Neural cell (in vitro differentiated cells): ENCODE data around the gene GDPD4. TPM values are rescaled to one million over a fixed set of nuclear protein-coding genes. Genes with fewer than 3 reads are reported as not detected.

Source experiments
- H2AFZ ChIP-seq: fragments of 200-600, 300-800 bp; sonication (generic), shearing (Covaris generic); 2 replicates; pipeline ENCODE4 v1.6.0; 2014; ENCODE audit warnings: low read depth, mild to moderate bottlenecking, antibody characterized with exemption, low read length, moderate library complexity
- H3F3A ChIP-seq: fragments of 200-600 bp; shearing (Covaris generic); 2 replicates; pipeline ENCODE4 v1.6.1; 2016; ENCODE audit warnings: mild to moderate bottlenecking, moderate library complexity, mixed read lengths, antibody characterized with exemption, low read length; ENCODE audit not compliant: insufficient read depth, poor library complexity, severe bottlenecking
- H3K27ac ChIP-seq: fragments of 200-600, 300-800 bp; sonication (generic), shearing (Covaris generic); 2 replicates; pipeline ENCODE4 v1.5.1; 2014; ENCODE audit warnings: mild to moderate bottlenecking, low read length, moderate library complexity
- H3K27me3 ChIP-seq: fragments of 300-800, 200-600 bp; sonication (generic), shearing (Covaris generic); 2 replicates; pipeline ENCODE4 v1.6.0; 2014; ENCODE audit warnings: mild to moderate bottlenecking, low read depth, low read length, moderate library complexity; ENCODE audit not compliant: insufficient read depth
- H3K36me3 ChIP-seq: fragments of 300-800, 200-600 bp; sonication (generic), shearing (Covaris generic); 2 replicates; pipeline ENCODE4 v1.5.1; 2014; ENCODE audit warnings: mild to moderate bottlenecking, antibody characterized with exemption, low read length, moderate library complexity; ENCODE audit not compliant: insufficient read depth
- H3K4me2 ChIP-seq: fragments of 300-800, 200-600 bp; sonication (generic), shearing (Covaris generic); 2 replicates; pipeline ENCODE4 v1.6.0; 2014; ENCODE audit warnings: mild to moderate bottlenecking, low read length
- H3K4me3 ChIP-seq: fragments of 300-800, 200-600 bp; sonication (generic), shearing (Covaris generic); 2 replicates; pipeline ENCODE4 v1.5.1; 2014; ENCODE audit warnings: mild to moderate bottlenecking, low read length, moderate library complexity
- H3K79me2 ChIP-seq: fragments of 200-600 bp; shearing (Covaris generic); replicated peaks from 2 replicates; pipeline ENCODE4 v1.6.0; 2014; ENCODE audit warnings: mild to moderate bottlenecking, low read length, moderate library complexity; ENCODE audit not compliant: insufficient read depth
- H3K9ac ChIP-seq: fragments of 300-800, 200-600 bp; sonication (generic), shearing (Covaris generic); 2 replicates; pipeline ENCODE4 v1.6.1; 2016; ENCODE audit warnings: mild to moderate bottlenecking, low read length, mixed read lengths
- H3K9me2 ChIP-seq: fragments of 200-600 bp; shearing (Covaris generic); 2 replicates; pipeline ENCODE4 v1.6.1; 2016; ENCODE audit warnings: mild to moderate bottlenecking, low read length, mixed read lengths; ENCODE audit not compliant: insufficient read depth
- H3K9me3 ChIP-seq: fragments of 200-600, 300-800 bp; sonication (generic), shearing (Covaris generic); 2 replicates; pipeline ENCODE4 v1.6.1; 2016; ENCODE audit warnings: mild to moderate bottlenecking, mixed run types, low read length, moderate library complexity, mixed read lengths
- H4K20me1 ChIP-seq: fragments of 200-600 bp; shearing (Covaris generic); 2 replicates; pipeline ENCODE4 v1.6.1; 2016; ENCODE audit warnings: mild to moderate bottlenecking, mixed run types; ENCODE audit not compliant: insufficient read depth
- EP300 ChIP-seq: fragments of 450-650 bp; conservative IDR thresholded peaks from 2 replicates; pipeline ENCODE4 v1.6.1; 2014; ENCODE audit warnings: antibody characterized with exemption, mild to moderate bottlenecking, moderate library complexity; ENCODE audit not compliant: poor library complexity, severe bottlenecking
- EZH2 ChIP-seq: fragments of 200-600, 300-800 bp; shearing (Covaris generic), sonication (generic); IDR thresholded peaks from 2 replicates; pipeline ENCODE4 v1.6.1; 2014; ENCODE audit warnings: antibody characterized with exemption, low read length, borderline replicate concordance, mild to moderate bottlenecking; ENCODE audit not compliant: insufficient read depth, poor library complexity, severe bottlenecking
- MXI1 ChIP-seq: fragments of 450-650 bp; conservative IDR thresholded peaks from 2 replicates; pipeline ENCODE4 v1.6.1; 2014; ENCODE audit warnings: antibody characterized with exemption, mild to moderate bottlenecking; ENCODE audit not compliant: poor library complexity, severe bottlenecking
- POLR2AphosphoS5 ChIP-seq: IDR thresholded peaks from 2 replicates; pipeline ENCODE4 v1.6.1; 2012
- RAD21 ChIP-seq: fragments of 450-650 bp; conservative IDR thresholded peaks from 2 replicates; pipeline ENCODE4 v1.6.1; 2014; ENCODE audit warnings: antibody characterized with exemption, mild to moderate bottlenecking, moderate library complexity
- REST ChIP-seq: IDR thresholded peaks from 2 replicates; pipeline ENCODE4 v1.6.1; 2012; ENCODE audit warnings: borderline replicate concordance
- SMC3 ChIP-seq: fragments of 450-650 bp; conservative IDR thresholded peaks from 2 replicates; pipeline ENCODE4 v1.6.1; 2014; ENCODE audit warnings: antibody characterized with exemption, mild to moderate bottlenecking, moderate library complexity; ENCODE audit not compliant: poor library complexity
- TAF1 ChIP-seq: IDR thresholded peaks from 2 replicates; pipeline ENCODE4 v1.6.1; 2012; ENCODE audit warnings: low read depth
- polyA plus RNA-seq: library from polyadenylated mRNA; depleted of rRNA; stranded (reverse); fragments of >200 nt; gene quantifications from 2 replicates; pipeline ENCODE4 v1.2.3, GENCODE V29; 2014
- TF ChIP-seq, protein P1 (sequence below): fragments of 450-650 bp; IDR thresholded peaks from 2 replicates; pipeline ENCODE4 v1.5.1; 2014; ENCODE audit warnings: antibody characterized with exemption, mild to moderate bottlenecking, moderate library complexity; ENCODE audit not compliant: poor library complexity, severe bottlenecking

Gene GDPD4
- polyA plus RNA-seq, 1 donor from 2014 or later, result not detected

DNA sequence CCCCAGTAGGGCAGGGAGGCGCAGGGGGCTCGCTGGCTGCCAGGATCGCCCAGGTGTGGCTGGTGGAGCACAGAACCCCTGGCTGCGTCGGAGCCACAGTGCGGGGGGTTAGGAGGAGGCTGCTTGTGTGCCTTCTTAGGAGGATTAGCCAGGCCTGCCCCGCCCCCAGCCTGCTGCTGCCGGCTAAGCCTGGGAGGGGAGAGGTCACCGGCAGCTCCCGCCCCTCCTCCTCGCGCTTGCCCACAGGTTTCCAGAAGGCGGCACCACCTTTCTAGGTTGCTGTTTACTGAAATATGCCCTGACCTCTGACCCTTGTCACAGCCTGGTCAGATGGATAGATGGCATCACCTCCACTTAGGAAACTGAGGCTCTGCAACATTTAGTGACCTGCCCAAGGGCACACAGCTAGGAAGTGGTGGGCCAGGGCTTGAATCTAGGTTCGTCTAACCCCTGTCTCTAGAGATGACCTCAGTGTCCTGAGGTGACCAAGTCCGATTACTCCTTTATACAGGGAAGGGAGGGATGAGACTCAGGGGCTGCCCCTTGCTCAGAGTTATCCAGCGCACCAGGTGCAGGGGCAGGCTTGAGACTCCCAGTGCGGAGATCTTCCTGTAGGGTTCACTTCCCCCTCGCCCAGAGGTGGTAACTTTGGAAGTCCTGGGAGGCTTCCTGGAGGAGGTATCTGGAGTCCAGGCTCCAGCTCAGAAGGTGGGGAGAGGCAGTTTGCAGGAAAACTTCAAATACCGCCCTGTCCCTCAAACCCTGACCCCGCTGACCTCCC is 129.4 kb downstream of the GDPD4 start:
- H3K79me2 ChIP-seq, result no peaks in the 10 kb centered on the region
- H3K4me2 ChIP-seq, result no peak overlapping the region
- H3F3A ChIP-seq, result no peaks in the 10 kb centered on the region
- H3K27ac ChIP-seq, result no peak overlapping the region
- no peak overlapping the region for H2AFZ ChIP-seq
- no peaks in the 10 kb centered on the region for H4K20me1 ChIP-seq
- H3K9me2 ChIP-seq, result no peaks in the 10 kb centered on the region
- H3K27me3 ChIP-seq, result no peaks in the 10 kb centered on the region
- H3K4me3 ChIP-seq, result no peak overlapping the region
- TF ChIP-seq MXI1, result no peak
- no peak for TF ChIP-seq RAD21
- TF ChIP-seq TAF1, result no peak
- TF ChIP-seq EZH2, result no peak
- no peak for TF ChIP-seq SMC3
- no peak for TF ChIP-seq POLR2AphosphoS5
- no peak for TF ChIP-seq EP300
- TF ChIP-seq REST, result no peak
- TF ChIP-seq, protein P1, sequence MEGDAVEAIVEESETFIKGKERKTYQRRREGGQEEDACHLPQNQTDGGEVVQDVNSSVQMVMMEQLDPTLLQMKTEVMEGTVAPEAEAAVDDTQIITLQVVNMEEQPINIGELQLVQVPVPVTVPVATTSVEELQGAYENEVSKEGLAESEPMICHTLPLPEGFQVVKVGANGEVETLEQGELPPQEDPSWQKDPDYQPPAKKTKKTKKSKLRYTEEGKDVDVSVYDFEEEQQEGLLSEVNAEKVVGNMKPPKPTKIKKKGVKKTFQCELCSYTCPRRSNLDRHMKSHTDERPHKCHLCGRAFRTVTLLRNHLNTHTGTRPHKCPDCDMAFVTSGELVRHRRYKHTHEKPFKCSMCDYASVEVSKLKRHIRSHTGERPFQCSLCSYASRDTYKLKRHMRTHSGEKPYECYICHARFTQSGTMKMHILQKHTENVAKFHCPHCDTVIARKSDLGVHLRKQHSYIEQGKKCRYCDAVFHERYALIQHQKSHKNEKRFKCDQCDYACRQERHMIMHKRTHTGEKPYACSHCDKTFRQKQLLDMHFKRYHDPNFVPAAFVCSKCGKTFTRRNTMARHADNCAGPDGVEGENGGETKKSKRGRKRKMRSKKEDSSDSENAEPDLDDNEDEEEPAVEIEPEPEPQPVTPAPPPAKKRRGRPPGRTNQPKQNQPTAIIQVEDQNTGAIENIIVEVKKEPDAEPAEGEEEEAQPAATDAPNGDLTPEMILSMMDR, result no peak
- no peak overlapping the region for H3K9ac ChIP-seq
- H3K36me3 ChIP-seq, result no peaks in the 10 kb centered on the region
- no peaks in the 10 kb centered on the region for H3K9me3 ChIP-seq

GRCh38 chr11:77171254-77171653 is 130.2 kb downstream of the GDPD4 start:
- Histone ChIP-seq H3K4me3 (no peak overlapping the region), H3F3A (no peaks in the 10 kb centered on the region), H3K27ac (no peak overlapping the region), H3K9me2 (no peaks in the 10 kb centered on the region), H4K20me1 (no peaks in the 10 kb centered on the region), H3K36me3 (no peaks in the 10 kb centered on the region), H3K4me2 (no peak overlapping the region), H3K9ac (no peak overlapping the region), H3K79me2 (no peaks in the 10 kb centered on the region), H3K9me3 (no peaks in the 10 kb centered on the region), H2AFZ (no peak overlapping the region), H3K27me3 (no peaks in the 10 kb centered on the region)
- TF ChIP-seq TAF1 (no peak), POLR2AphosphoS5 (no peak)
